SU-DHL-6 (cell line): ENCODE data around the gene ZNF438.

Experiments
- EZH2phosphoT487 ChIP-seq: fragments of 200-600 bp; sonication (generic), shearing (Covaris generic); conservative IDR thresholded peaks from 2 replicates; pipeline ENCODE4 v1.6.1; 2018; ENCODE audit warnings: mild to moderate bottlenecking, antibody characterized with exemption, low read length, moderate library complexity, mixed read lengths
- TF ChIP-seq, protein P1 (sequence below): fragments of 200-600 bp; sonication (generic); IDR thresholded peaks from one replicate; pipeline ENCODE4 v1.5.1; 2017; ENCODE audit warnings: antibody characterized with exemption, mild to moderate bottlenecking, low read length, moderate library complexity; ENCODE audit not compliant: insufficient read depth, poor library complexity, severe bottlenecking

DNA sequence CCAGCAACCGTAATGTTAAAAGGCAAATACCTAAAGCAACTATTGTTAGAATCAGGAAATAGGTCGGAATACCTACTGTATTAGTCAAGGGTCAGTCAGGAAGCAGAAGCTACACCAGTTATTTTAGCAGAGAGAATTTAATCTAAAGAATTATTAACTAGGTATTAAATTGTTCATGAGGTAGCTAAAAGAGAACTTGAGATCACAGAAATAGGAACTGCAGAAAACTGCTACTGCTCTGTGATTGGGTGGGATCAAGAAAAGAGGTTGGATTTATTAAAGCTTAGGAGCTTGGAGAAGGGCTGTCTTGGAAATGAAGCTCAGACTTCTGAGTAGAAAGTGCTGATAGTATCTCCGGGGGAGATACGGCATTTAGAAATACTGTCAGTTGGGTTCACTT, 20.0 kb upstream of the ZNF438 start:
- TF ChIP-seq, protein P1, sequence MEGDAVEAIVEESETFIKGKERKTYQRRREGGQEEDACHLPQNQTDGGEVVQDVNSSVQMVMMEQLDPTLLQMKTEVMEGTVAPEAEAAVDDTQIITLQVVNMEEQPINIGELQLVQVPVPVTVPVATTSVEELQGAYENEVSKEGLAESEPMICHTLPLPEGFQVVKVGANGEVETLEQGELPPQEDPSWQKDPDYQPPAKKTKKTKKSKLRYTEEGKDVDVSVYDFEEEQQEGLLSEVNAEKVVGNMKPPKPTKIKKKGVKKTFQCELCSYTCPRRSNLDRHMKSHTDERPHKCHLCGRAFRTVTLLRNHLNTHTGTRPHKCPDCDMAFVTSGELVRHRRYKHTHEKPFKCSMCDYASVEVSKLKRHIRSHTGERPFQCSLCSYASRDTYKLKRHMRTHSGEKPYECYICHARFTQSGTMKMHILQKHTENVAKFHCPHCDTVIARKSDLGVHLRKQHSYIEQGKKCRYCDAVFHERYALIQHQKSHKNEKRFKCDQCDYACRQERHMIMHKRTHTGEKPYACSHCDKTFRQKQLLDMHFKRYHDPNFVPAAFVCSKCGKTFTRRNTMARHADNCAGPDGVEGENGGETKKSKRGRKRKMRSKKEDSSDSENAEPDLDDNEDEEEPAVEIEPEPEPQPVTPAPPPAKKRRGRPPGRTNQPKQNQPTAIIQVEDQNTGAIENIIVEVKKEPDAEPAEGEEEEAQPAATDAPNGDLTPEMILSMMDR: no peak
- TF ChIP-seq EZH2phosphoT487: no peak
